Stimulated activated CD4-positive, alpha-beta T cell treated with anti-CD3 and anti-CD28 coated beads, Interleukin-12 subunit alpha, Interleukin-12 subunit beta, amount 100 ng/mL, for 48 hours (primary cell): Measurements from ENCODE around the gene ZNF442.
A peak's percentile ranks its signal among the peaks of the same experiment; 100 is the strongest.
"Not testable (repeated sequence)": the region's sequence is repeated elsewhere in the genome, so short reads cannot be mapped to it uniquely, and the experiment has no call there.

Experiments used
- DNase-seq, 3 donors: peaks; one replicate each; pipeline ENCODE4 v3.0.0-alpha.2; 2020; ENCODE audit warnings: low read depth in 2 of 3, low spot score in 1 of 3

The ZNF442 gene

GRCh38 chr19:12365236-12366162 is at the start of gene ZNF442:
Gene ZNF442, minus strand, starts transcription at chr19:12365683. Its CDS starts 2,052 bp downstream, at chr19:12363631.
- peak; percentile 83 to 86 (median 84) for DNase-seq

GRCh38 chr19:12411893-12412292 is 46.4 kb upstream of the ZNF442 start:
- DNase-seq = no peak

GRCh38 chr19:12400633-12401502 is 35.4 kb upstream of the ZNF442 start, which contains the start of gene ZNF799:
Gene ZNF799, minus strand, starts transcription at chr19:12401271. Its CDS starts 201 bp downstream, at chr19:12401070.
- DNase-seq = peak; percentile 81 to 88 (median 82)

GRCh38 chr19:12399901-12400632 is 34.6 kb upstream of the ZNF442 start:
- DNase-seq = peak; percentile 6 to 37 (median 14)

GRCh38 chr19:12391148-12391547 is 25.7 kb upstream of the ZNF442 start:
- not testable (repeated sequence) for DNase-seq

GRCh38 chr19:12386365-12386764 is 20.9 kb upstream of the ZNF442 start:
- not testable (repeated sequence) for DNase-seq

- no peak for DNase-seq
Measured at GRCh38 chr19:12380444-12380737, 14.9 kb upstream of the ZNF442 start.

GRCh38 chr19:12379732-12380443 is 14.4 kb upstream of the ZNF442 start:
- DNase-seq = no peak

GRCh38 chr19:12374026-12374425 is 8.5 kb upstream of the ZNF442 start:
- DNase-seq = no peak

- DNase-seq = no peak
Measured at GRCh38 chr19:12364391-12365235, 870 bp downstream of the ZNF442 start.

GRCh38 chr19:12362236-12362635 is 3.2 kb downstream of the ZNF442 start:
- DNase-seq = not testable (repeated sequence)

- no peak for DNase-seq
Measured at GRCh38 chr19:12353375-12353774, 12.1 kb downstream of the ZNF442 start.

GRCh38 chr19:12350890-12351197 is 14.6 kb downstream of the ZNF442 start:
- no peak for DNase-seq

GRCh38 chr19:12350185-12350889 is 15.1 kb downstream of the ZNF442 start:
- no peak for DNase-seq

GRCh38 chr19:12346896-12347295 is 18.6 kb downstream of the ZNF442 start:
- no peak for DNase-seq

- no peak for DNase-seq
Measured at GRCh38 chr19:12345197-12345596, 20.3 kb downstream of the ZNF442 start.

GRCh38 chr19:12333162-12334159 is 32.0 kb downstream of the ZNF442 start, which contains the start of gene ZNF563:
Gene ZNF563, minus strand, starts transcription at chr19:12333633. Its CDS starts 151 bp downstream, at chr19:12333482.
- DNase-seq = peak; percentile 98 to 99 (median 98)
